Aorta (tissue), 5 donors: ENCODE results near the gene ANKRD11. TPM values are rescaled to one million over a fixed set of nuclear protein-coding genes. Genes with fewer than 3 reads are reported as not detected.

Experiments
- ATAC-seq: fragments of 200-7000 bp; cut with Tn5 transposase; one replicate; pipeline ENCODE4 v1.9.1; 2022; ENCODE audit warnings: moderate library complexity; ENCODE audit not compliant: low FRiP score
- DNase-seq, 2 donors: peaks; one replicate each; pipeline ENCODE4 v3.0.0-alpha.2; 2020
- H3K27ac ChIP-seq, 2 donors: one replicate each; pipeline ENCODE4 v1.5.1; 2013; ENCODE audit warnings: low read length in 2 of 2, mild to moderate bottlenecking in 2 of 2, moderate library complexity in 2 of 2, control low read depth in 1 of 2, inconsistent platforms in 1 of 2, low read depth in 1 of 2
- H3K27me3 ChIP-seq, 2 donors: one replicate each; pipeline ENCODE4 v1.6.1; 2013; ENCODE audit warnings: control low read depth in 1 of 2, low read length in 1 of 2, mild to moderate bottlenecking in 1 of 2, moderate library complexity in 1 of 2; ENCODE audit not compliant: insufficient read depth in 2 of 2, control insufficient read depth in 1 of 2
- H3K36me3 ChIP-seq, 2 donors: one replicate each; pipeline ENCODE4 v1.6.1; 2013; ENCODE audit warnings: control low read depth in 1 of 2, low read length in 1 of 2, mild to moderate bottlenecking in 1 of 2; ENCODE audit not compliant: insufficient read depth in 2 of 2, control insufficient read depth in 1 of 2
- H3K4me1 ChIP-seq, 2 donors: one replicate each; pipeline ENCODE4 v1.6.1; 2013; ENCODE audit warnings: low read length in 2 of 2, control low read depth in 1 of 2, mild to moderate bottlenecking in 1 of 2, moderate library complexity in 1 of 2; ENCODE audit not compliant: insufficient read depth in 2 of 2, control insufficient read depth in 1 of 2
- H3K4me3 ChIP-seq, 2 donors: one replicate each; pipeline ENCODE4 v1.5.1; 2013; ENCODE audit warnings: low read length in 2 of 2, control low read depth in 1 of 2, mild to moderate bottlenecking in 1 of 2
- H3K9me3 ChIP-seq: one replicate; pipeline ENCODE4 v1.6.1; 2013; ENCODE audit warnings: mild to moderate bottlenecking, low read length; ENCODE audit not compliant: control insufficient read depth
- WGBS, 2 donors: extraction: QIAGEN DNeasy Blood & Tissue Kit; methylation state at CpG; one replicate each; pipeline ENCODE4 v1.1.7; 2013; 5-methylcytosine and 5-hydroxymethylcytosine counted together
- intact Hi-C, 2 donors: fragments of 100-400 bp; cut with DNase I; formaldehyde crosslinking; loops; one replicate each; pipeline versions ENCODE4 v1.14.2 to v1.15.0; 2022
- polyA plus RNA-seq, 2 donors: library from polyadenylated mRNA; stranded (reverse); fragments of 200-250 nt; gene quantifications; one replicate each; pipeline ENCODE4 v1.2.3, GENCODE V29; 2013
- total RNA-seq, 2 donors: library from RNA; stranded (reverse); fragmentation: NEBNext Ultra II Directional; extraction: Animal tissue kit (Norgen Biotek cat#: 25700); gene quantifications; one replicate each; pipeline ENCODE4 v1.2.1, GENCODE V29; 2021
- donor health status: healthy with polysubstance abuse.
- donor health status: Bipolar disorder and iron deficiency.
- donor health status: DM: no; HTN: no; CAD: no.
- donor health status: DM: no; HTN: no; CAD: no.
- donor health status: DM: yes; HTN: yes; CAD: no.

Gene ANKRD11
- total and polyA plus RNA-seq, 4 donors: 34.6 to 139 (median 90.1) TPM

- no peak overlapping the region for H3K4me3 ChIP-seq
- peaks cover 0 to 3% of the 10 kb centered on the region in 2 donors for H3K4me1 ChIP-seq
- H3K9me3 ChIP-seq: no peaks in the 10 kb centered on the region
- no peak overlapping the region for H3K27ac ChIP-seq
- no peaks in the 10 kb centered on the region for H3K27me3 ChIP-seq
- DNase-seq: no peak
- no peak for ATAC-seq
- no peaks in the 10 kb centered on the region for H3K36me3 ChIP-seq
- intact Hi-C loops: loop anchor here in 1 of 2 donors (5.0 kb wide), 1 partner anchor 67 kb away; no protein-coding TSS in a partner anchor
- WGBS, 2 donors: 35 to 39% methylated on average over 11 of the region's 11 CpGs
Observed at GRCh38 chr16:89420204-89420603, 70.2 kb downstream of the ANKRD11 start.

GRCh38 chr16:89418352-89418751, 72.0 kb downstream of the ANKRD11 start:
- no peaks in the 10 kb centered on the region for H3K9me3 ChIP-seq
- peaks cover 0 to 3% of the 10 kb centered on the region in 2 donors for H3K4me1 ChIP-seq
- no peaks in the 10 kb centered on the region for H3K36me3 ChIP-seq
- H3K27me3 ChIP-seq: no peaks in the 10 kb centered on the region
- no peak overlapping the region for H3K27ac ChIP-seq
- ATAC-seq (no peak), DNase-seq (no peak)
- WGBS, 2 donors: 83 to 93% methylated on average over 7 of the region's 7 CpGs
- H3K4me3 ChIP-seq: no peak overlapping the region
- intact Hi-C loops: loop anchor here in 1 of 2 donors (10.0 kb wide), 1 partner anchor 66 kb away; no protein-coding TSS in a partner anchor

GRCh38 chr16:89417352-89417751, 73.0 kb downstream of the ANKRD11 start:
- Histone ChIP-seq H3K4me3 (no peak overlapping the region), H3K9me3 (no peaks in the 10 kb centered on the region), H3K27ac (no peak overlapping the region), H3K4me1 (peaks cover 0 to 3% of the 10 kb centered on the region in 2 donors), H3K36me3 (no peaks in the 10 kb centered on the region), H3K27me3 (no peaks in the 10 kb centered on the region)
- ATAC-seq (no peak), DNase-seq (no peak)
- WGBS, 2 donors: 28 to 32% methylated on average over 7 of the region's 7 CpGs
- intact Hi-C loops: loop anchor here in 1 of 2 donors (10.0 kb wide), 1 partner anchor 67 kb away; no protein-coding TSS in a partner anchor

GRCh38 chr16:89413811-89414585, 76.4 kb downstream of the ANKRD11 start:
- peak in 1 of 2 donors; percentile 11 for DNase-seq
- Histone ChIP-seq H3K27me3 (no peaks in the 10 kb centered on the region), H3K9me3 (no peaks in the 10 kb centered on the region), H3K36me3 (no peaks in the 10 kb centered on the region), H3K4me1 (peaks cover 0 to 3% of the 10 kb centered on the region in 2 donors), H3K27ac (no peak overlapping the region), H3K4me3 (no peak overlapping the region)
- ATAC-seq: no peak
- intact Hi-C loops: loop anchor here in 1 of 2 donors (10.0 kb wide), 1 partner anchor 71 kb away; no protein-coding TSS in a partner anchor
- WGBS, 2 donors: 77 to 79% methylated on average over 20 of the region's 20 CpGs

- Histone ChIP-seq H3K27me3 (no peaks in the 10 kb centered on the region), H3K4me1 (peaks cover 0 to 2% of the 10 kb centered on the region in 2 donors), H3K9me3 (no peaks in the 10 kb centered on the region), H3K4me3 (no peak overlapping the region), H3K36me3 (no peaks in the 10 kb centered on the region), H3K27ac (no peak overlapping the region)
- ATAC-seq (no peak), DNase-seq (no peak)
- WGBS, 2 donors: 26 to 40% methylated on average over 4 of the region's 4 CpGs
- intact Hi-C loops: loop anchor here in 1 of 2 donors (10.0 kb wide), 1 partner anchor 72 kb away; no protein-coding TSS in a partner anchor
Observed at GRCh38 chr16:89412811-89413210, 77.5 kb downstream of the ANKRD11 start.

- Histone ChIP-seq H3K36me3 (no peaks in the 10 kb centered on the region), H3K9me3 (no peaks in the 10 kb centered on the region), H3K4me3 (no peak overlapping the region), H3K27ac (no peak overlapping the region), H3K4me1 (peaks cover 0 to 2% of the 10 kb centered on the region in 2 donors), H3K27me3 (no peaks in the 10 kb centered on the region)
- DNase-seq: no peak
- no peak for ATAC-seq
- 42% methylated on average over 10 of the region's 10 CpGs for WGBS, 2 donors
- intact Hi-C loops: loop anchor here in 1 of 2 donors (10.0 kb wide), 1 partner anchor 73 kb away; no protein-coding TSS in a partner anchor
Observed at GRCh38 chr16:89411335-89411850, 79.0 kb downstream of the ANKRD11 start.

GRCh38 chr16:89410794-89411309, 79.5 kb downstream of the ANKRD11 start:
- intact Hi-C loops: loop anchor here in 1 of 2 donors (10.0 kb wide), 1 partner anchor 74 kb away; no protein-coding TSS in a partner anchor
- Histone ChIP-seq H3K36me3 (no peaks in the 10 kb centered on the region), H3K4me1 (peaks cover 0 to 2% of the 10 kb centered on the region in 2 donors), H3K4me3 (no peak overlapping the region), H3K27ac (no peak overlapping the region), H3K27me3 (no peaks in the 10 kb centered on the region), H3K9me3 (no peaks in the 10 kb centered on the region)
- DNase-seq: peak; percentile 81 to 86
- ATAC-seq: peak; percentile 91
- 2 to 4% methylated on average over 11 of the region's 11 CpGs for WGBS, 2 donors

- Histone ChIP-seq H3K27ac (no peak overlapping the region), H3K27me3 (no peaks in the 10 kb centered on the region), H3K36me3 (no peaks in the 10 kb centered on the region), H3K4me3 (no peak overlapping the region), H3K4me1 (peaks cover 0 to 2% of the 10 kb centered on the region in 2 donors), H3K9me3 (no peaks in the 10 kb centered on the region)
- no peak for DNase-seq
- intact Hi-C loops: loop anchor here in 1 of 2 donors (10.0 kb wide), 1 partner anchor 74 kb away; no protein-coding TSS in a partner anchor
- WGBS, 2 donors: 31 to 38% methylated on average over 6 of the region's 6 CpGs
- ATAC-seq: no peak
Observed at GRCh38 chr16:89410322-89410721, 80.0 kb downstream of the ANKRD11 start.
